ENCODE measurements around the gene ATF6.

Gene ATF6

GRCh38 chr1:161731981-161732718 lies 34.0 kb upstream of the ATF6 start:
- Histone ChIP-seq H3K36me3 (no peaks in the 10 kb centered on the region), H3K27ac (no peak overlapping the region)
- TF ChIP-seq CTCF (IDR thresholded peaks at IDR 0.05; ENCODE audit: low read depth, low read length), result no peak

DNA sequence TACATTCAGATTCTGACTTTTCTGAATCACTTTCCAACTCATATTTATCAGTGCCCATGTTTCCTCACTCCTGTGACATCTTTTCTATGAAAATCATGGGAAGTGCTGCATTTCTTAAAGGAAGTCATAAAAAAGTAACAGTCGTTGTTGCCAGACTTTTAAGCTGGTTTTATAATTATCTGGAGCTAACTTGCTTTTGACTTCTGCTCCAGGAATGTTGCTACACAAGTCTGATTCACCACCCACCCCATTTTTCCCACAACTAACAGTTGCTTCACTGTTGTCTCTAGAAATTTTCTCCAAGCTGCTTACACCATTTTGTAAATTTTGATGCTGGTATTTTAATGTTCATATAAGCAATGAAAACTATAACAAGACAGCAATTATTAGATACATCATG lies 32.6 kb upstream of the ATF6 start:
- Histone ChIP-seq H3K36me3 (no peaks in the 10 kb centered on the region), H3K9me3 (ENCODE audit: severe bottlenecking) (no peaks in the 10 kb centered on the region), H3K27me3 (ENCODE audit: insufficient read depth, low read depth, severe bottlenecking) (peaks cover 100% of the 10 kb centered on the region), H3K27ac (no peak overlapping the region), H3K4me3 (ENCODE audit: low read depth, low read length) (no peak overlapping the region)
- TF ChIP-seq CTCF (IDR thresholded peaks at IDR 0.05; ENCODE audit: low read depth, low read length), result no peak
- DNase-seq, result no peak

More at GRCh38 chr1:161731981-161732718, 34.0 kb upstream of the ATF6 start:
- no peaks in the 10 kb centered on the region for H3K9me3 ChIP-seq (ENCODE audit: severe bottlenecking)
- DNase-seq, result no peak
- no peak overlapping the region for H3K4me3 ChIP-seq (ENCODE audit: low read depth, low read length)
- H3K27me3 ChIP-seq (ENCODE audit: insufficient read depth, low read depth, severe bottlenecking), result peaks cover 100% of the 10 kb centered on the region

- H3K9me3 ChIP-seq (ENCODE audit: severe bottlenecking), result no peaks in the 10 kb centered on the region
- H3K36me3 ChIP-seq, result no peaks in the 10 kb centered on the region
- H3K4me3 ChIP-seq (ENCODE audit: low read depth, low read length), result no peak overlapping the region
- DNase-seq, result no peak
- H3K27ac ChIP-seq, result no peak overlapping the region
- peaks cover 100% of the 10 kb centered on the region for H3K27me3 ChIP-seq (ENCODE audit: insufficient read depth, low read depth, severe bottlenecking)
- no peak for TF ChIP-seq CTCF (IDR thresholded peaks at IDR 0.05; ENCODE audit: low read depth, low read length)
Measured at GRCh38 chr1:161735837-161736236, 30.3 kb upstream of the ATF6 start.

DNA sequence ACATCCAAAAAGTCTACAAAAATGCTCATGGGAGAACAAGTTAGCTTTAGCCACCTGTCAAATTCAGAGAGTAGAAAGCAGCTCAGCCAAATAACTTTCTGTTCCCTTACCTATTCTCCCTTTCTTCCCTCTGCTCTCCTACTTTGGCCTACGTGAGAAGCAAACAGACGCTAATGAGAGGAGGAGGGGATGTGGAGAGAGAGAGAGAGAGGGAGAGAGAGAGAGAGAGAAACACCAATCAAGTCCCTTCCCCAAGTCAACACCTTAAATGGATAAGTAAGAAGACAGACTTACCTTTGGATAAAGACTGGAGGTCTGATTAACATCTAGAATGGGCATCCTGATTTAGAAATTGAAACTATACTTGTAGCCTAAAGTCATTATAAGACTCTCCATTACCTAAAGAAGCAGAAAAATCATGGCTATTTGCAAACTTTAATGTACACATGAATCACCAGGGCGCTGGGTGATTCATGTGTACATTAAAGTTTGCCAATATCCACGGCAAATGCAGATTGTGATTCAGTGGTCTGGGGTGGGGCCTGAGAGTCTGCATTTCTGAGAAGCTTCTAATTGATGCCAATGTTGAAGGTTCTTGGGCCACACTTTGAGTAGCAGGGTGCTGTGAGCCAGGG lies 29.7 kb upstream of the ATF6 start:
- no peak for DNase-seq
- H3K27ac ChIP-seq, result no peak overlapping the region
- H3K4me3 ChIP-seq (ENCODE audit: low read depth, low read length), result no peak overlapping the region
- H3K9me3 ChIP-seq (ENCODE audit: severe bottlenecking), result no peaks in the 10 kb centered on the region
- TF ChIP-seq CTCF (IDR thresholded peaks at IDR 0.05; ENCODE audit: low read depth, low read length), result no peak
- peaks cover 100% of the 10 kb centered on the region for H3K27me3 ChIP-seq (ENCODE audit: insufficient read depth, low read depth, severe bottlenecking)
- no peaks in the 10 kb centered on the region for H3K36me3 ChIP-seq

GRCh38 chr1:161737625-161738024 lies 28.5 kb upstream of the ATF6 start:
- no peak for TF ChIP-seq CTCF (IDR thresholded peaks at IDR 0.05; ENCODE audit: low read depth, low read length)
- H3K27ac ChIP-seq, result no peak overlapping the region
- no peak overlapping the region for H3K4me3 ChIP-seq (ENCODE audit: low read depth, low read length)
- no peak for DNase-seq
- no peaks in the 10 kb centered on the region for H3K36me3 ChIP-seq
- no peaks in the 10 kb centered on the region for H3K9me3 ChIP-seq (ENCODE audit: severe bottlenecking)
- peaks cover 100% of the 10 kb centered on the region for H3K27me3 ChIP-seq (ENCODE audit: insufficient read depth, low read depth, severe bottlenecking)
